Endothelial cell of umbilical vein (primary cell): ENCODE measurements around the gene TLE3. TPM values are rescaled to one million over a fixed set of nuclear protein-coding genes. Genes with fewer than 3 reads are reported as not detected.

Source experiments
- BruUV-seq: library from RNA; stranded (reverse); fragments of 400-500 nt; replicated peaks from 2 replicates; lab custom pipeline; 2021; lab: Mats Ljungman, UMichigan
- CTCF ChIA-PET: fragments of 300-600, 350-600 bp; sonication (Branson Sonifier 250); formaldehyde crosslinking; loops from one replicate; lab custom pipeline; 2021; ENCODE audit warnings: antibody characterized with exemption, inconsistent platforms; lab: Charles Lee
- POLR2A ChIA-PET: fragments of 300-600, 350-600 bp; sonication (Branson Sonifier 250); formaldehyde crosslinking; loops from one replicate; lab custom pipeline; 2021; ENCODE audit warnings: antibody characterized with exemption, inconsistent platforms; lab: Charles Lee
- DNase-seq: peaks from one replicate; pipeline ENCODE4 v3.0.0-alpha.2; 2011; ENCODE audit warnings: low read depth, low spot score
- FAIRE-seq: peaks from 2 replicates; lab custom pipeline; 2011; peaks lifted over from hg19 to GRCh38; lab: Jason Lieb, UNC
- H2AFZ ChIP-seq: 2 replicates; pipeline ENCODE4 v1.6.0; 2012; ENCODE audit warnings: low read depth, low read length, control low read depth, inconsistent platforms
- H3K27ac ChIP-seq: 2 replicates; pipeline ENCODE4 v1.5.1; 2011; ENCODE audit warnings: low read depth, mild to moderate bottlenecking, control low read depth, low read length, moderate library complexity; ENCODE audit not compliant: insufficient read depth
- H3K27me3 ChIP-seq, 2 experiments: 2 replicates each; pipeline versions ENCODE4 v1.6.0 to v1.6.1; 2011; ENCODE audit warnings: low read length in 2 of 2, mixed read lengths in 1 of 2; ENCODE audit not compliant: control insufficient read depth in 2 of 2, insufficient read depth in 2 of 2
- H3K36me3 ChIP-seq, 2 experiments: 2 replicates in 1 of 2; 3 replicates in 1 of 2; pipeline ENCODE4 v1.5.1; 2011; ENCODE audit warnings: low read length in 2 of 2, mild to moderate bottlenecking in 1 of 2, moderate library complexity in 1 of 2; ENCODE audit not compliant: control insufficient read depth in 2 of 2, insufficient read depth in 2 of 2; ENCODE audit errors: extremely low read depth in 1 of 2
- H3K4me1 ChIP-seq: 3 replicates; pipeline ENCODE4 v1.5.1; 2011; ENCODE audit warnings: mild to moderate bottlenecking, low read length; ENCODE audit not compliant: control insufficient read depth, insufficient read depth; ENCODE audit errors: extremely low read depth
- H3K4me2 ChIP-seq: 2 replicates; pipeline ENCODE4 v1.6.1; 2011; ENCODE audit warnings: low read length, control low read depth, mixed read lengths; ENCODE audit not compliant: insufficient read depth
- H3K4me3 ChIP-seq, 3 experiments: fragments of 200-600 bp in 1 of 3; sonication (generic), shearing (Covaris generic) in 1 of 3; replicated peaks in 1 of 3; 2 replicates each; pipeline ENCODE4 v1.5.1; 2011 to 2016; ENCODE audit warnings: control low read depth in 3 of 3, low read length in 3 of 3, mild to moderate bottlenecking in 2 of 3, inconsistent platforms in 1 of 3, low read depth in 1 of 3, moderate library complexity in 1 of 3; ENCODE audit not compliant: insufficient read depth in 1 of 3
- H3K79me2 ChIP-seq: 2 replicates; pipeline ENCODE4 v1.6.0; 2012; ENCODE audit warnings: low read length, inconsistent platforms; ENCODE audit not compliant: control insufficient read depth, insufficient read depth
- H3K9ac ChIP-seq: replicated peaks from 2 replicates; pipeline ENCODE3; 2011; ENCODE audit warnings: low read length, control low read depth; ENCODE audit not compliant: insufficient read depth; ENCODE audit errors: extremely low read depth
- H3K9me1 ChIP-seq: replicated peaks from 3 replicates; pipeline ENCODE4 v1.6.0; 2011; ENCODE audit warnings: mild to moderate bottlenecking, low read length; ENCODE audit not compliant: control insufficient read depth, insufficient read depth; ENCODE audit errors: extremely low read depth
- H3K9me3 ChIP-seq: replicated peaks from 2 replicates; pipeline ENCODE4 v1.5.1; 2012; ENCODE audit warnings: low read length, inconsistent platforms; ENCODE audit not compliant: control insufficient read depth, insufficient read depth
- H4K20me1 ChIP-seq: replicated peaks from 2 replicates; pipeline ENCODE3; 2011; ENCODE audit warnings: mild to moderate bottlenecking, low read length; ENCODE audit not compliant: control insufficient read depth, insufficient read depth; ENCODE audit errors: extremely low read depth
- EZH2 ChIP-seq: IDR thresholded peaks from 2 replicates; pipeline ENCODE4 v1.6.1; 2012; ENCODE audit warnings: borderline replicate concordance, low read depth, mild to moderate bottlenecking, moderate library complexity, low read length, inconsistent platforms; ENCODE audit not compliant: severe bottlenecking
- FOS ChIP-seq: IDR thresholded peaks from 2 replicates; pipeline ENCODE4 v1.6.1; 2011; ENCODE audit warnings: mild to moderate bottlenecking, low read length, moderate library complexity, borderline replicate concordance; ENCODE audit not compliant: insufficient read depth
- GATA2 ChIP-seq: IDR thresholded peaks from 2 replicates; pipeline ENCODE4 v1.7.0; 2011; ENCODE audit warnings: low read depth, mild to moderate bottlenecking, moderate library complexity, mixed read lengths, low read length; ENCODE audit not compliant: insufficient read length, insufficient read depth
- JUN ChIP-seq: IDR thresholded peaks from 2 replicates; pipeline ENCODE4 v1.6.1; 2011; ENCODE audit warnings: borderline replicate concordance, low read depth; ENCODE audit not compliant: insufficient read length, insufficient read depth
- MYC ChIP-seq: IDR thresholded peaks from one replicate; pipeline ENCODE4 v1.6.1; 2011; ENCODE audit warnings: mild to moderate bottlenecking, low read depth, low read length
- POLR2A ChIP-seq: IDR thresholded peaks from 2 replicates; pipeline ENCODE4 v1.6.1; 2012; ENCODE audit warnings: low read depth, mild to moderate bottlenecking, control low read depth, low read length
- POLR2AphosphoS5 ChIP-seq: IDR thresholded peaks from 2 replicates; pipeline ENCODE4 v1.6.1; 2012; ENCODE audit warnings: low read depth, mild to moderate bottlenecking, control low read depth, low read length, moderate library complexity; ENCODE audit not compliant: insufficient read depth
- dilution Hi-C: fragments of 300-500 bp; cut with MboI; formaldehyde crosslinking; loops from one replicate; pipeline ENCODE4 v1.15.0; 2019; ENCODE audit warnings: low sequenced_read_pairs; ENCODE audit not compliant: extremely low pct_ligation_motif_present
- intact Hi-C: fragments of 100-400 bp; cut with micrococcal nuclease; formaldehyde crosslinking; loops from one replicate; pipeline ENCODE4 v1.10.0; 2022
- polyA plus RNA-seq, 4 experiments: library from polyadenylated mRNA; depleted of rRNA in 3 of 4; stranded (reverse) in 3 of 4; unstranded in 1 of 4; fragments of >200 nt; gene quantifications; 2 replicates each; pipeline versions ENCODE4 v1.2.1 to v1.2.3, GENCODE V29; 2011 to 2012; ENCODE audit warnings: missing spikeins in 1 of 4
- total RNA-seq: library from RNA; stranded (reverse); gene quantifications from 2 replicates; pipeline ENCODE4 v1.2.3, GENCODE V29; 2021
- TF ChIP-seq, protein P1 (sequence below): IDR thresholded peaks from 2 replicates; pipeline ENCODE4 v1.6.1; 2011; ENCODE audit not compliant: insufficient read depth, insufficient read length
- TF ChIP-seq, protein P2 (sequence below), 2 donors: IDR thresholded peaks; 1 replicate in 1 of 2; 2 replicates in 1 of 2; pipeline ENCODE4 v1.5.1; 2011; ENCODE audit warnings: low read length in 2 of 2, mild to moderate bottlenecking in 2 of 2, moderate library complexity in 2 of 2, control low read depth in 1 of 2, inconsistent platforms in 1 of 2, low read depth in 1 of 2; ENCODE audit not compliant: insufficient read depth in 1 of 2; ENCODE audit errors: extremely low read depth in 1 of 2

The TLE3 gene
- total and polyA plus RNA-seq, 2 donors (not counting 3 experiments of a cell fraction or from before 2014, with no cell fraction given), result 40.5 to 56.9 TPM

DNA sequence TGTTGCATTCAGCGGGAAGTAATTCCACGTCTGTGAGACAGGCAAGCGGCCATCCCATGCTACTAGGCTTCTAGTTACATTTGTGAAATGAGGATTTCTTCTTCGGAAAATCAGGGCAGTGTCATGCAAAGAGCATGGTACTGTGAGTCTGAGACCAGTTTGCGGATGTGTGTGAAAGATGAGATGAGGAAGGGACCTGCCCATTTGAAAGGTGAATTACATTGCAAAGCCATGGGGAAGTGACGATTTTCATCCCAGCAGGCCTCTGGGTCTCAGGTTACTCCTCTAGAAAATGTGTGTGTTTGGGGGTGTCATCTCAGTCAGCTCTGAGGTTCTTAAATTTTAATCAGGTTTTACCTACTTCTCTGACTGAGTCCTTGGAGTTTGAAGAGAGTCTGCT is 16.1 kb downstream of the TLE3 start:
- peaks cover 81% of the 10 kb centered on the region for H3K79me2 ChIP-seq
- H3K9ac ChIP-seq, result no peak overlapping the region
- BruUV-seq, result no TSS peak
- TF ChIP-seq EZH2, result no peak
- TF ChIP-seq FOS, result no peak
- TF ChIP-seq POLR2AphosphoS5, result no peak
- TF ChIP-seq, protein P1, sequence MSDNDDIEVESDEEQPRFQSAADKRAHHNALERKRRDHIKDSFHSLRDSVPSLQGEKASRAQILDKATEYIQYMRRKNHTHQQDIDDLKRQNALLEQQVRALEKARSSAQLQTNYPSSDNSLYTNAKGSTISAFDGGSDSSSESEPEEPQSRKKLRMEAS, result no peak
- TF ChIP-seq, protein P2, sequence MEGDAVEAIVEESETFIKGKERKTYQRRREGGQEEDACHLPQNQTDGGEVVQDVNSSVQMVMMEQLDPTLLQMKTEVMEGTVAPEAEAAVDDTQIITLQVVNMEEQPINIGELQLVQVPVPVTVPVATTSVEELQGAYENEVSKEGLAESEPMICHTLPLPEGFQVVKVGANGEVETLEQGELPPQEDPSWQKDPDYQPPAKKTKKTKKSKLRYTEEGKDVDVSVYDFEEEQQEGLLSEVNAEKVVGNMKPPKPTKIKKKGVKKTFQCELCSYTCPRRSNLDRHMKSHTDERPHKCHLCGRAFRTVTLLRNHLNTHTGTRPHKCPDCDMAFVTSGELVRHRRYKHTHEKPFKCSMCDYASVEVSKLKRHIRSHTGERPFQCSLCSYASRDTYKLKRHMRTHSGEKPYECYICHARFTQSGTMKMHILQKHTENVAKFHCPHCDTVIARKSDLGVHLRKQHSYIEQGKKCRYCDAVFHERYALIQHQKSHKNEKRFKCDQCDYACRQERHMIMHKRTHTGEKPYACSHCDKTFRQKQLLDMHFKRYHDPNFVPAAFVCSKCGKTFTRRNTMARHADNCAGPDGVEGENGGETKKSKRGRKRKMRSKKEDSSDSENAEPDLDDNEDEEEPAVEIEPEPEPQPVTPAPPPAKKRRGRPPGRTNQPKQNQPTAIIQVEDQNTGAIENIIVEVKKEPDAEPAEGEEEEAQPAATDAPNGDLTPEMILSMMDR (IDR thresholded peaks at IDR 0.05; ENCODE audit: extremely low read depth in 1 of 2, insufficient read depth in 1 of 2, low read depth in 1 of 2, low read length in 2 of 2), result no peak
- TF ChIP-seq GATA2, result no peak
- no peak for TF ChIP-seq MYC
- no peak for TF ChIP-seq JUN
- TF ChIP-seq POLR2A, result no peak
- H3K4me2 ChIP-seq, result no peak overlapping the region
- DNase-seq (no peak), FAIRE-seq (no peak)
- ChIA-PET CTCF (no interaction called here), POLR2A (no interaction called here)
- dilution Hi-C loops, result no loop called here
- no peaks in the 10 kb centered on the region for H3K9me3 ChIP-seq
- H3K27ac ChIP-seq, result no peak overlapping the region
- H2AFZ ChIP-seq, result no peak overlapping the region
- no peaks in the 10 kb centered on the region for H3K9me1 ChIP-seq
- H4K20me1 ChIP-seq, result peaks cover 3% of the 10 kb centered on the region
- peaks cover 12 to 36% of the 10 kb centered on the region in 2 experiments for H3K36me3 ChIP-seq
- intact Hi-C loops, result no loop called here
- H3K4me3 ChIP-seq, result no peak overlapping the region
- no peaks in the 10 kb centered on the region for H3K27me3 ChIP-seq
- H3K4me1 ChIP-seq, result no peaks in the 10 kb centered on the region
